Lower leg skin (tissue), 4 donors: ENCODE data around the gene PREP. TPM values are rescaled to one million over a fixed set of nuclear protein-coding genes. Genes with fewer than 3 reads are reported as not detected.

Experiments used
- DNase-seq, 2 donors: peaks; one replicate each; pipeline ENCODE4 v3.0.0-alpha.2; 2019; ENCODE audit warnings: low spot score in 2 of 2
- H3K4me3 ChIP-seq: fragments of 200-600 bp; sonication (generic); 2 replicates; pipeline ENCODE4 v1.5.1; 2017; ENCODE audit warnings: mild to moderate bottlenecking, low read depth; ENCODE audit not compliant: poor library complexity, severe bottlenecking
- CTCF ChIP-seq, 3 donors: fragments of 450-650 bp; IDR thresholded peaks; one replicate each; pipeline ENCODE4 v1.5.1; 2016; ENCODE audit warnings: antibody characterized with exemption in 3 of 3, mild to moderate bottlenecking in 3 of 3, moderate library complexity in 2 of 3
- POLR2A ChIP-seq, 2 donors: fragments of 450-650 bp; IDR thresholded peaks; one replicate each; pipeline ENCODE4 v1.6.1; 2016 to 2017; ENCODE audit warnings: antibody characterized with exemption in 2 of 2, mild to moderate bottlenecking in 1 of 2, moderate library complexity in 1 of 2
- WGBS, 2 donors: methylation state at CpG; one replicate each; pipeline ENCODE4 v1.1.5; 2018; 5-methylcytosine and 5-hydroxymethylcytosine counted together
- intact Hi-C: fragments of 100-400 bp; cut with DNase I; formaldehyde crosslinking; loops from one replicate; pipeline ENCODE4 v1.15.0; 2023; ENCODE audit warnings: low total_unique reads
- total RNA-seq, 4 donors: library from RNA; depleted of rRNA; stranded (reverse); fragments of >200 nt; gene quantifications; one replicate each; pipeline ENCODE4 v1.1.0, GENCODE V29; 2016

The PREP gene
- total RNA-seq, 4 donors from 2014 or later, result 33.9 to 39.1 (median 35.1) TPM

- no peak for TF ChIP-seq CTCF (IDR thresholded peaks at IDR 0.05)
- no peak for TF ChIP-seq POLR2A (IDR thresholded peaks at IDR 0.05)
- H3K4me3 ChIP-seq, result no peak overlapping the region
- intact Hi-C loops, result no loop called here
- WGBS, 2 donors, result 51 to 62% methylated on average over 6 of the region's 6 CpGs
- DNase-seq, result no peak
Observed at GRCh38 chr6:105321207-105321606, 81.7 kb downstream of the PREP start.

DNA sequence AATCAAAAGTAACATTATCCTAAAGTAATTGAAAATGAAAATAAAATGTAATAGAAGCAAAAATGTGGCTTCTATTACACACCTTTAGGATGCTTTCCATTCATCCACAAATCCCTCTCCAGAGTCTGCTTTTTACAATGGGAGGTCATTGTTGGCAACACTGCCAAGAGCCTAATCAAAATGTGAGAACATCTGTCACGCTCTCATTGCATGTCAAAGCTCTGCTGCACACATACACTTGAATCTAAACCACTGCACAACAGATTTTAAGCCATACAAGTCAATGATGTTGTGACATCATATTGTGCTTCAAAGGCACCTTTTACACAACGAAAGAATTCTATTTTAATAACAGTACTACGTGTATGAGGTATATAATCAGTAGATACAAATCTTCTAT is 82.1 kb downstream of the PREP start:
- intact Hi-C loops, result no loop called here
- 60 to 65% methylated on average over 3 of the region's 3 CpGs for WGBS, 2 donors
- DNase-seq, result no peak
- TF ChIP-seq POLR2A (IDR thresholded peaks at IDR 0.05), result no peak
- TF ChIP-seq CTCF (IDR thresholded peaks at IDR 0.05), result no peak
- no peak overlapping the region for H3K4me3 ChIP-seq

DNA sequence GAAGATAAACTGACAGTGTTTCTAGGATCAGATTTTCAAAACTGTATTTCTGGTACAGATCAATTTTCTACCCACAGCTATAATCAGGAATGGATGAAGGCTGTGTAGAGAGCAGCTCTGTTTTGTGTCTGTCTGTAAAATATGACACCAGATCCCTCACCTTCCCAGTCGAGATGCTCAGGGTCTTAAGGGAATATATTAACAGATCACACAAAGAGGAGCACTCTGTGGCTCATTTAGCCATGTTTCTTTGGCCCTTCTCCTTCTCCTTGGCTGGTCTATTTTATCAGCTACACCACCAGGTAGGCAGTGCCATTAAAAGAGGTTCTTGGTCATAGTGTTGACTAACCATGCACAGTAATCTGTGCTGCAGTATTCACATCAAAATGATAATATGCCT is 82.6 kb downstream of the PREP start:
- WGBS, 2 donors, result 78 to 94% methylated on average over 1 of the region's 1 CpG
- intact Hi-C loops, result no loop called here

DNA sequence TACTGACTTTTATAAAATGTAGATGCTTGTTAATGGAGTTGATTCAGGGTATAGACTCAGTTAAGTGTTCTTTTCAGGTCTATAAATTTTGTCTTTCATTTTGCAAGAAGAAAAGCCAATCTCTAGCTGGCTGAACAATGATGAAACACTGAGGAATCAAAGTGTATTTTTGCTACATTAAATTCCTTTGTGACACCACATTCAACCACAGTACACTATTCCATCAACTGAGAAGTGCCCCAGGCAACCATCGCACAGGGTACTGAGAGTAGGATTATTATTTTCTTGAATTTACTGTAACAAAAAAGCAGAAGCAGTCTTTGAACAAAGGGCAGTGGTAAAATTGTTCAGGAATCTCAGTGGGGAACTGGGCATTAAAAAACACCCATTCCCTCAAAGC is 83.6 kb downstream of the PREP start:
- intact Hi-C loops, result loop anchor here (1.0 kb wide), 1 partner anchor 25 kb away; no protein-coding TSS in a partner anchor
- no peak for DNase-seq
- no peak overlapping the region for H3K4me3 ChIP-seq
- TF ChIP-seq POLR2A (IDR thresholded peaks at IDR 0.05) (no peak), CTCF (IDR thresholded peaks at IDR 0.05) (no peak)
- 74 to 77% methylated on average over 1 of the region's 1 CpG for WGBS, 2 donors

More for the DNA sequence above, 82.6 kb downstream of the PREP start:
- TF ChIP-seq CTCF (IDR thresholded peaks at IDR 0.05), result no peak
- TF ChIP-seq POLR2A (IDR thresholded peaks at IDR 0.05), result no peak
- DNase-seq, result no peak
- no peak overlapping the region for H3K4me3 ChIP-seq

GRCh38 chr6:105318660-105319059 is 84.2 kb downstream of the PREP start:
- TF ChIP-seq CTCF (IDR thresholded peaks at IDR 0.05) (no peak), POLR2A (IDR thresholded peaks at IDR 0.05) (no peak)

More at GRCh38 chr6:105318660-105319059, 84.2 kb downstream of the PREP start:
- no peak overlapping the region for H3K4me3 ChIP-seq
- intact Hi-C loops, result loop anchor here (1.0 kb wide), 1 partner anchor 26 kb away; no protein-coding TSS in a partner anchor
- DNase-seq, result no peak
- WGBS, 2 donors, result 52 to 62% methylated on average over 7 of the region's 7 CpGs
